Left ventricle myocardium inferior (tissue), 1 donor: ENCODE data around the gene SPRY4. TPM values are rescaled to one million over a fixed set of nuclear protein-coding genes. Genes with fewer than 3 reads are reported as not detected.

ENCODE experiments used
- DNase-seq: peaks from one replicate; pipeline ENCODE4 v3.0.0-alpha.2; 2020
- H3K27ac ChIP-seq: fragments of 200-600 bp; replicated peaks from 2 replicates; pipeline ENCODE4 v1.8.0; 2021
- H3K27me3 ChIP-seq: fragments of 200-600 bp; 2 replicates; pipeline ENCODE4 v1.8.0; 2021; ENCODE audit warnings: low read depth
- H3K36me3 ChIP-seq: fragments of 200-600 bp; 2 replicates; pipeline ENCODE4 v1.8.0; 2021
- H3K4me1 ChIP-seq: fragments of 200-600 bp; 2 replicates; pipeline ENCODE4 v1.8.0; 2021
- H3K4me3 ChIP-seq: fragments of 200-600 bp; 2 replicates; pipeline ENCODE4 v1.8.0; 2021; ENCODE audit warnings: mild to moderate bottlenecking, moderate library complexity
- H3K9me3 ChIP-seq: fragments of 200-600 bp; replicated peaks from 2 replicates; pipeline ENCODE4 v1.8.0; 2021
- intact Hi-C: fragments of 100-400 bp; cut with micrococcal nuclease; formaldehyde crosslinking; loops from one replicate; pipeline ENCODE4 v1.11.0; 2022
- total RNA-seq: library from RNA; stranded (reverse); fragmentation: NEBNext Ultra II Directional; extraction: Animal tissue kit (Norgen Biotek cat#: 25700); gene quantifications from one replicate; pipeline ENCODE4 v1.2.1, GENCODE V29; 2021
- TF ChIP-seq, protein P1 (sequence below): fragments of 200-600 bp; IDR thresholded peaks from 2 replicates; pipeline ENCODE4 v1.8.0; 2021; ENCODE audit warnings: antibody characterized with exemption, mild to moderate bottlenecking, borderline replicate concordance
- donor health status: DM: no; HTN: yes; CAD: no; lungs with severe emphysema.

The SPRY4 gene
- total RNA-seq, 1 donor from 2014 or later, result 10.2 TPM

DNA sequence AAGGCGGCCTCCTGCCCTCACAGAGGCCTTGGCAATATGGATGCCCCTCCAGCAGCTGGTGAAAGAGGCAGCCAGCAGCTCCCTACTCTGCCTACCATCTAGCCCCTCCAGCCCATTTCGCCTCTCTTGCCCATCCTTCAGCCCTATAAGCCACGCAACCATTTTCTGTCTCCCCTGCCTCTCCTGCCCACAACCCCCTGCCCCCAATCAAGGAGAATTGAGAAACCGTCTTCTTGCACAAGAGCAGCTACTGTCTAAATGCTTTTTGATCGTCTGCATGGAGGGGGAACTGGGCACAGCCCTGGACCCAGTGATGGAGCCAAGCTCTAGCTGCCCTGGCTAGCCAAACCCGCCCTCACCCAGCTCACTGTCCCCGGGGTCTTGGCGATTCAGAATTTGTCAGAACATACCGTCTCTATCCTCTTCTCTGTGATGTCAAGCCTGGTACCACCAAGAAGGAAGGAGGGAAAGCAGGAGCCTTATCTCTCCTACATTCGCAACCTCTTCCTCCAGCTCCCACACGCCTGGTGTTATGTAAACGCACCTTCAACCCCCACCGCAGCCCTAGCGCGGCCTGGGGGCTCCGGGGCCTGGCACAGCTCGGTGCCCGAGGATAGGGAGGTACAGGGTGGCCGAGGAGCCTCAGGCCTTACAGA is 1.2 kb downstream of the SPRY4 start:
- H3K4me3 ChIP-seq, result peak overlapping the region; percentile 96
- DNase-seq, result no peak
- peaks cover 21% of the 10 kb centered on the region for H3K27me3 ChIP-seq
- H3K36me3 ChIP-seq, result no peaks in the 10 kb centered on the region
- no peaks in the 10 kb centered on the region for H3K9me3 ChIP-seq
- H3K4me1 ChIP-seq, result peaks cover 83% of the 10 kb centered on the region
- intact Hi-C loops, result no loop called here
- H3K27ac ChIP-seq, result peak overlapping the region; percentile 98
- TF ChIP-seq, protein P1, sequence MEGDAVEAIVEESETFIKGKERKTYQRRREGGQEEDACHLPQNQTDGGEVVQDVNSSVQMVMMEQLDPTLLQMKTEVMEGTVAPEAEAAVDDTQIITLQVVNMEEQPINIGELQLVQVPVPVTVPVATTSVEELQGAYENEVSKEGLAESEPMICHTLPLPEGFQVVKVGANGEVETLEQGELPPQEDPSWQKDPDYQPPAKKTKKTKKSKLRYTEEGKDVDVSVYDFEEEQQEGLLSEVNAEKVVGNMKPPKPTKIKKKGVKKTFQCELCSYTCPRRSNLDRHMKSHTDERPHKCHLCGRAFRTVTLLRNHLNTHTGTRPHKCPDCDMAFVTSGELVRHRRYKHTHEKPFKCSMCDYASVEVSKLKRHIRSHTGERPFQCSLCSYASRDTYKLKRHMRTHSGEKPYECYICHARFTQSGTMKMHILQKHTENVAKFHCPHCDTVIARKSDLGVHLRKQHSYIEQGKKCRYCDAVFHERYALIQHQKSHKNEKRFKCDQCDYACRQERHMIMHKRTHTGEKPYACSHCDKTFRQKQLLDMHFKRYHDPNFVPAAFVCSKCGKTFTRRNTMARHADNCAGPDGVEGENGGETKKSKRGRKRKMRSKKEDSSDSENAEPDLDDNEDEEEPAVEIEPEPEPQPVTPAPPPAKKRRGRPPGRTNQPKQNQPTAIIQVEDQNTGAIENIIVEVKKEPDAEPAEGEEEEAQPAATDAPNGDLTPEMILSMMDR, result no peak

DNA sequence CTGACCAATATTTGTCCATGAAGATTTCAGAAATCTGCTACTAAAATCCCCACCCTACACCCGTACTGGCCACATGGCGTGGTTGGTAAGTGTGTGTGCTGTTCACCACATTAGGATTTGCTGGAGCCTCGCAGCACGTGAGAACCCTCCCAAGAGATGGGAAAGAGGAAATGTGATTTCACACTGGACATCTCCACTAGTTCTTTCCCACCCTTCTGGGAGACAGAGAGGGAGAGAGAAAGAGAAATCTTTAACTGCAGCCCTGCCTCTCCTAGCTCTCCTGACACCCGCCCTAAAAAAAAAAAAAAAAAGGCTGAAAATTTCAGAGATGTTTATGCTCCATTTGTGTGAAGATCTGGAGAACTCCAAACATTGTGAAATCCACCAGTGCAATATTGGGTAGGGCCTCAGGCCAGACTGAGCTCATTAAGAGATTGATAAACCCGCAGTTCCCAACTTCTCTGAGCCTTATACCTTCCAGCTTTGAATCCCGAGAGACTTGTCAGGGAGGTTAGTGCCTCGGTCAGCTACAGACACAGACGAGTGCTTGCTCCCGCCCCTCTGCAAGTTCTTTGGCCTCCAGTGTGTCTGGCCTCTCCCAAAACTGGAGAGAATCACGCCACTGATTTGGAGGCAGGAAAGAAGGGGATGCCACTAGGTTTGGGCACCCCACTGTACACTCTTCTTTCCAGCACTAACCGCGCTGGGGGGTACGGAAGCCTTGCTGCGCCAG is 1.9 kb downstream of the SPRY4 start:
- Histone ChIP-seq H3K27me3 (peaks cover 21% of the 10 kb centered on the region), H3K9me3 (no peaks in the 10 kb centered on the region), H3K4me3 (peak overlapping the region; percentile 96), H3K4me1 (peaks cover 88% of the 10 kb centered on the region), H3K27ac (peak overlapping the region; percentile 98), H3K36me3 (no peaks in the 10 kb centered on the region)
- TF ChIP-seq, protein P1, result no peak
- intact Hi-C loops, result no loop called here
- peak; percentile 44 for DNase-seq

DNA sequence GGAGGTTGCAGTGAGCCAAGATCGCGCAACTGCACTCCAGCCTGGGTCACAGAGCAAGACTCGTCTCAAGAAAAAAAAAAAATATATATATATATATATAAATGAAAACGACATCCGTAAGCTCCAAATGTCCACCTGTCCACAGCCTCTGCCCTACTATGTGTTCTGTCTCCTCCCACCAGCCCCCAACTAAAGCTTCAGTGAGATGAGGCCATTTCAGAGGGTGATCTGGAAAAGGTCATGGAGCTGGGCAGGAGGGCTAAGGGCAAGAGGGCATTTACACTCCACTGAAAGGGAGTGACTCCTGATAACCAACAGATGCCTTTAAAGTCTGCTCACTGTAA is 2.4 kb downstream of the SPRY4 start:
- DNase-seq, result no peak
- H3K4me1 ChIP-seq, result peaks cover 88% of the 10 kb centered on the region
- peaks cover 21% of the 10 kb centered on the region for H3K27me3 ChIP-seq
- no peaks in the 10 kb centered on the region for H3K36me3 ChIP-seq
- TF ChIP-seq, protein P1, result no peak
- H3K9me3 ChIP-seq, result no peaks in the 10 kb centered on the region
- intact Hi-C loops, result no loop called here
- peak overlapping the region; percentile 96 for H3K4me3 ChIP-seq
- peak overlapping the region; percentile 98 for H3K27ac ChIP-seq

DNA sequence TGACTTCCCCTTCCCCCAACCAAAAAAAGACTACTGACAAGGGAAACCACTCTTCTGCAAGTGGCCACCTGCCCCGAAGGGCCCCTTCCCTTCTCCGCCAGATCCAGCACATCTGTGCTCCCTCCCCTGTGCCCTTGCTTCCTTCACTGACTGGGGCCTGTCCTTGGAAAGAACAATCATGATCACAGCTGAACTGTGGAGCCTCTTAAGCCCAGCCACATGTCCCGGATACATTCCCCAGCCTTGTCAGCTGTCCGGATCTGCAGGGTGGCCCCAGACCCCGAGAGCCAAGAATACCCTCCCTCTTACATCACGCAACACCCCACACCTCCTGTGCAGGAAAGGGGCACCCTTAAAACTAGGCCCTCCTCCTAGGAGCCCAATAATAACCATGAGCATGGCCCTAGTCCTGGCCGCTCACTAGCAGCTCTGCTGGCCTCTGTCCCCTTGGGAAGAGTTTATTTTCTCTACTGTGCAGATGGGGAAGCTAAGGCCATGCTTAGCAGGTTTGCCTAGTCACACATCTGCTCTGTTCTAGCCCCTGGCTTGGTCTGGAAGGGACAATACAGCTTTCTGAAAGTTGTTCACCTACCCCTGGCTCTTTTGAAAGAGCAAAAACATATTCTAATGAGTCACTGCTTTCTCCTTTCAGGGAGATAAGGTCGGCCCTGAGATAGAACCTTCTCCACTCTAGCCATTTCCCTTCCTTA is 3.8 kb downstream of the SPRY4 start:
- Histone ChIP-seq H3K4me3 (peak overlapping the region; percentile 96), H3K4me1 (peaks cover 88% of the 10 kb centered on the region), H3K27ac (peak overlapping the region; percentile 98), H3K9me3 (no peaks in the 10 kb centered on the region), H3K36me3 (no peaks in the 10 kb centered on the region), H3K27me3 (peaks cover 21% of the 10 kb centered on the region)
- DNase-seq, result no peak
- TF ChIP-seq, protein P1, result no peak
- intact Hi-C loops, result no loop called here

DNA sequence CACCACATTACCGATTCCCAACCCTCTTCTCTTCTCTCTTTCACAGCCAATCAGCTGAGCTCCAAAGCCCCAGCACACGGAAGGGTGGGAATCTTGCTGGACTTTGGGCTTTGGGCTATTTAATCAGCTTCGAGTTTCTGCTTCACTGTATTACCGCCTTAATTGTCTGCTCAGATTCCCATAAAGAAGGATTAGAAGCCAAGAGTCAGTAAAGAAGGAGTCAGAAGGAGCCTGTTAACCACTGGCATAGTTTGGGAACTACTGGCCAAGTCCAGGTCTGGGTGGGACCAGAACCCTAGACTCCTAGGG is 4.4 kb downstream of the SPRY4 start:
- peaks cover 18% of the 10 kb centered on the region for H3K27me3 ChIP-seq
- TF ChIP-seq, protein P1, result no peak
- peaks cover 88% of the 10 kb centered on the region for H3K4me1 ChIP-seq
- H3K9me3 ChIP-seq, result no peaks in the 10 kb centered on the region
- no peaks in the 10 kb centered on the region for H3K36me3 ChIP-seq
- DNase-seq, result no peak
- intact Hi-C loops, result no loop called here
- peak overlapping the region; percentile 98 for H3K27ac ChIP-seq
- H3K4me3 ChIP-seq, result peak overlapping the region; percentile 96
